SK-N-MC (cell line): ENCODE results near the gene BST1.

Experiments used
- DNase-seq: peaks from one replicate; pipeline ENCODE4 v3.0.0-alpha.2; 2011; ENCODE audit warnings: low read depth, low spot score
- H3K27ac ChIP-seq: fragments of 200-600 bp; sonication (generic); 2 replicates; pipeline ENCODE4 v1.5.1; 2016; ENCODE audit warnings: mixed run types
- H3K36me3 ChIP-seq: fragments of 200-600 bp; sonication (generic); 2 replicates; pipeline ENCODE4 v1.6.1; 2017; ENCODE audit warnings: antibody characterized with exemption, low read length, mixed read lengths; ENCODE audit not compliant: insufficient read depth
- H3K4me3 ChIP-seq: fragments of 200-600 bp; sonication (generic); 2 replicates; pipeline ENCODE4 v1.5.1; 2016
- H3K9ac ChIP-seq: fragments of 200-600 bp; sonication (generic); 2 replicates; pipeline ENCODE4 v1.8.0; 2017; ENCODE audit warnings: mixed run types, mixed read lengths; ENCODE audit not compliant: insufficient read length
- H3K9me3 ChIP-seq: fragments of 200-600 bp; sonication (generic); 2 replicates; pipeline ENCODE4 v1.6.1; 2017; ENCODE audit warnings: low read depth, mild to moderate bottlenecking, antibody characterized with exemption, low read length, moderate library complexity, mixed read lengths
- EZH2 ChIP-seq: fragments of 200-600 bp; sonication (generic); IDR thresholded peaks from one replicate; pipeline ENCODE4 v1.6.1; 2017; ENCODE audit warnings: antibody characterized with exemption
- FOXP2 ChIP-seq: optimal IDR thresholded peaks from 2 replicates; pipeline ENCODE3; 2011; ENCODE audit warnings: mild to moderate bottlenecking, moderate library complexity; ENCODE audit not compliant: insufficient read depth; ENCODE audit errors: extremely low read length, control extremely low read depth
- POLR2AphosphoS5 ChIP-seq: IDR thresholded peaks from 2 replicates; pipeline ENCODE4 v1.6.1; 2012; ENCODE audit warnings: mild to moderate bottlenecking, low read depth, low read length, borderline replicate concordance

BST1 gene

GRCh38 chr4:15702941-15703403, at the start of gene BST1:
Gene BST1 (plus strand): TSS chr4:15703065. CDS start chr4:15703145, 80 bp downstream.
- no peak within 1 kb of the TSS for H3K9ac ChIP-seq
- no peak for DNase-seq
- no peaks in the 10 kb centered on the region for H3K36me3 ChIP-seq
- no peaks in the 10 kb centered on the region for H3K9me3 ChIP-seq
- TF ChIP-seq EZH2 (no peak), FOXP2 (no peak), POLR2AphosphoS5 (no peak)
- no peak within 1 kb of the TSS for H3K27ac ChIP-seq
- no peak within 1 kb of the TSS for H3K4me3 ChIP-seq

GRCh38 chr4:15653420-15653819, 49.4 kb upstream of the BST1 start:
- peak overlapping the region; percentile 85 for H3K9ac ChIP-seq
- peak overlapping the region; percentile 87 for H3K4me3 ChIP-seq
- no peaks in the 10 kb centered on the region for H3K9me3 ChIP-seq
- no peaks in the 10 kb centered on the region for H3K36me3 ChIP-seq
- no peak for TF ChIP-seq FOXP2
- TF ChIP-seq POLR2AphosphoS5, result no peak
- no peak for TF ChIP-seq EZH2
- H3K27ac ChIP-seq, result peak overlapping the region; percentile 88
- DNase-seq, result no peak

- Histone ChIP-seq H3K27ac (peak overlapping the region; percentile 88), H3K36me3 (no peaks in the 10 kb centered on the region), H3K4me3 (peak overlapping the region; percentile 87), H3K9ac (peak overlapping the region; percentile 85), H3K9me3 (no peaks in the 10 kb centered on the region)
- DNase-seq, result no peak
- TF ChIP-seq POLR2AphosphoS5 (no peak), EZH2 (no peak), FOXP2 (no peak)
These were observed 48.8 kb upstream of the BST1 start for GRCh38 chr4:15653864-15654592.

GRCh38 chr4:15654593-15655222, 48.2 kb upstream of the BST1 start:
- peak overlapping the region; percentile 85 for H3K9ac ChIP-seq
- H3K27ac ChIP-seq, result peak overlapping the region; percentile 88
- DNase-seq, result no peak
- no peaks in the 10 kb centered on the region for H3K9me3 ChIP-seq
- no peaks in the 10 kb centered on the region for H3K36me3 ChIP-seq
- peak overlapping the region; percentile 87 for H3K4me3 ChIP-seq
- no peak for TF ChIP-seq EZH2
- TF ChIP-seq FOXP2, result no peak
- TF ChIP-seq POLR2AphosphoS5, result no peak

- peak within 1 kb of the TSS; percentile 87 for H3K4me3 ChIP-seq
- TF ChIP-seq EZH2, result no peak
- TF ChIP-seq FOXP2, result no peak
- peak; percentile 31; the same call in 1 of the 2 replicates for TF ChIP-seq POLR2AphosphoS5
- peak within 1 kb of the TSS; percentile 88 for H3K27ac ChIP-seq
- H3K9me3 ChIP-seq, result no peaks in the 10 kb centered on the region
- peak within 1 kb of the TSS; percentile 85 for H3K9ac ChIP-seq
- H3K36me3 ChIP-seq, result no peaks in the 10 kb centered on the region
- no peak for DNase-seq
These were observed 47.4 kb upstream of the BST1 start, which contains the start of gene FBXL5 for GRCh38 chr4:15655223-15656037. Gene FBXL5 (minus strand): TSS chr4:15655357. CDS start chr4:15655287, 70 bp downstream.

GRCh38 chr4:15656038-15656470, 46.8 kb upstream of the BST1 start:
- Histone ChIP-seq H3K9me3 (no peaks in the 10 kb centered on the region), H3K36me3 (no peaks in the 10 kb centered on the region), H3K27ac (no peak overlapping the region), H3K4me3 (no peak overlapping the region), H3K9ac (no peak overlapping the region)
- DNase-seq, result no peak
- TF ChIP-seq FOXP2, result no peak
- no peak for TF ChIP-seq EZH2
- no peak for TF ChIP-seq POLR2AphosphoS5

- TF ChIP-seq POLR2AphosphoS5 (no peak), FOXP2 (no peak), EZH2 (no peak)
- no peaks in the 10 kb centered on the region for H3K9me3 ChIP-seq
- no peak overlapping the region for H3K27ac ChIP-seq
- H3K36me3 ChIP-seq, result no peaks in the 10 kb centered on the region
- H3K9ac ChIP-seq, result no peak overlapping the region
- no peak overlapping the region for H3K4me3 ChIP-seq
- no peak for DNase-seq
These were observed 45.5 kb upstream of the BST1 start for GRCh38 chr4:15657366-15657765.
